HepG2 (cell line): ENCODE results near the gene PRSS8. TPM values are rescaled to one million over a fixed set of nuclear protein-coding genes. Genes with fewer than 3 reads are reported as not detected.

Experiments
- AHR ChIP-seq: IDR thresholded peaks from 2 replicates; pipeline ENCODE4 v1.6.1; 2018; ENCODE audit warnings: missing genetic modification reagents, missing compliant biosample characterization
- FOXO4 ChIP-seq: sonication (generic); formaldehyde crosslinking; conservative IDR thresholded peaks from 2 replicates; pipeline ENCODE4 v1.8.1; 2023; ENCODE audit warnings: missing genetic modification reagents
- GTF3A ChIP-seq: sonication (generic); formaldehyde crosslinking; conservative IDR thresholded peaks from 2 replicates; pipeline ENCODE4 v1.4.0; 2020; ENCODE audit warnings: mild to moderate bottlenecking, missing genetic modification reagents
- PBX3 ChIP-seq: sonication (generic); formaldehyde crosslinking; IDR thresholded peaks from 2 replicates; pipeline ENCODE4 v1.8.1; 2023; ENCODE audit warnings: missing genetic modification reagents, inconsistent platforms, borderline replicate concordance
- PITX1 ChIP-seq: sonication (generic); formaldehyde crosslinking; IDR thresholded peaks from 2 replicates; pipeline ENCODE4 v1.5.1; 2020; ENCODE audit warnings: mild to moderate bottlenecking, missing genetic modification reagents
- SMC3 ChIP-seq: IDR thresholded peaks from 2 replicates; pipeline ENCODE4 v1.6.1; 2011; ENCODE audit warnings: low read length, improper control_type of control experiment
- SOX6 ChIP-seq, 2 experiments: fragments of 450-650 bp in 1 of 2; sonication (generic) in 1 of 2; formaldehyde crosslinking in 1 of 2; IDR thresholded peaks; 2 replicates each; pipeline versions ENCODE4 v1.4.0 to v1.6.1; 2017 to 2020; ENCODE audit warnings: antibody characterized with exemption in 1 of 2, mild to moderate bottlenecking in 1 of 2, missing genetic modification reagents in 1 of 2
- TFAP4 ChIP-seq: sonication (generic); IDR thresholded peaks from 2 replicates; pipeline ENCODE4 v1.6.1; 2016; ENCODE audit warnings: low read depth, borderline replicate concordance
- THRA ChIP-seq: sonication (generic); formaldehyde crosslinking; IDR thresholded peaks from 2 replicates; pipeline ENCODE4 v1.4.0; 2020; ENCODE audit warnings: missing genetic modification reagents, borderline replicate concordance
- U2AF1 ChIP-seq: fragments of 200-400 bp; formaldehyde crosslinking; optimal IDR thresholded peaks from 2 replicates; pipeline ENCODE3; 2017; ENCODE audit warnings: mild to moderate bottlenecking, low read depth, low read length
- ZBTB3 ChIP-seq: sonication (generic); formaldehyde crosslinking; IDR thresholded peaks from 2 replicates; pipeline ENCODE4 v1.4.0; 2020; ENCODE audit warnings: low read depth, mild to moderate bottlenecking, moderate library complexity, missing genetic modification reagents, borderline replicate concordance
- ZFP62 ChIP-seq: sonication (generic); formaldehyde crosslinking; IDR thresholded peaks from 2 replicates; pipeline ENCODE4 v1.4.0; 2020; ENCODE audit warnings: missing genetic modification reagents
- ZNF138 ChIP-seq: sonication (generic); formaldehyde crosslinking; IDR thresholded peaks from 2 replicates; pipeline ENCODE4 v1.5.0; 2020; ENCODE audit warnings: mild to moderate bottlenecking, low read depth, missing genetic modification reagents
- ZNF232 ChIP-seq: sonication (generic); formaldehyde crosslinking; IDR thresholded peaks from 2 replicates; pipeline ENCODE4 v1.4.0; 2020; ENCODE audit warnings: missing genetic modification reagents, borderline replicate concordance
- ZNF34 ChIP-seq: sonication (generic); formaldehyde crosslinking; IDR thresholded peaks from 2 replicates; pipeline ENCODE4 v1.4.0; 2020; ENCODE audit warnings: mild to moderate bottlenecking, missing genetic modification reagents, borderline replicate concordance
- ZNF446 ChIP-seq: sonication (generic); formaldehyde crosslinking; IDR thresholded peaks from 2 replicates; pipeline ENCODE4 v1.5.0; 2020; ENCODE audit warnings: mild to moderate bottlenecking, missing genetic modification reagents
- ZNF574 ChIP-seq: sonication (generic); formaldehyde crosslinking; IDR thresholded peaks from 2 replicates; pipeline ENCODE4 v1.4.0; 2020; ENCODE audit warnings: missing genetic modification reagents
- ZNF704 ChIP-seq: sonication (generic); formaldehyde crosslinking; IDR thresholded peaks from 2 replicates; pipeline ENCODE4 v1.8.1; 2023; ENCODE audit warnings: mild to moderate bottlenecking, inconsistent platforms, moderate library complexity, missing genetic modification reagents, borderline replicate concordance
- polyA plus RNA-seq, 8 experiments: library from polyadenylated mRNA; depleted of rRNA in 3 of 8; stranded (reverse) in 7 of 8; unstranded in 1 of 8; fragments of >200 nt; fragmentation: Illumina TruSeq in 4 of 8; extraction: Trizol in 4 of 8; gene quantifications; 2 replicates each; pipeline versions ENCODE4 v1.2.1 to v1.2.3, GENCODE V29; 2011 to 2016; ENCODE audit warnings: low read depth in 4 of 8, missing spikeins in 1 of 8, mixed read lengths in 1 of 8; ENCODE audit not compliant: insufficient read depth in 1 of 8
- total RNA-seq, 5 experiments: library from RNA; depleted of rRNA; stranded (reverse); fragments of >200 nt; fragmentation: Illumina TruSeq; extraction: Trizol; gene quantifications; 2 replicates each; pipeline ENCODE4 v1.2.3, GENCODE V29; 2016; ENCODE audit warnings: low read depth in 1 of 5

PRSS8 gene
- total and polyA plus RNA-seq, 2 of the 13 experiments (the other 11 are each of a cell fraction or from before 2014, with no cell fraction given): 2.6 to 7.2 TPM

GRCh38 chr16:31108035-31108793, 27.3 kb downstream of the PRSS8 start, which contains the start of gene BCKDK (continued):
- TF ChIP-seq ZNF138 (peak; percentile 58; the same call in 1 of the 2 replicates), GTF3A (no peak), ZNF574 (CRISPR knock-in tag) (peak; percentile 92), SMC3 (no peak), ZBTB3 (CRISPR knock-in tag) (peak; percentile 76; the same call in 1 of the 2 replicates), AHR (CRISPR knock-in tag) (no peak; the same call in 1 of the 2 replicates), PITX1 (no peak), ZNF34 (no peak), ZNF446 (peak; percentile 97), PBX3 (0 out of 2 replicates have a peak, but pooled peaks have one; percentile 60), TFAP4 (peak; percentile 11; the same call in 1 of the 2 replicates), THRA (CRISPR knock-in tag) (peak; percentile 75), FOXO4 (CRISPR knock-in tag) (no peak), ZNF704 (CRISPR knock-in tag) (peak; percentile 66; the same call in 1 of the 2 replicates), SOX6 (IDR thresholded peaks at IDR 0.05) (no peak), SOX6 (CRISPR knock-in tag; IDR thresholded peaks at IDR 0.05) (no peak; the same call in 1 of the 2 replicates), ZNF232 (CRISPR knock-in tag) (peak; percentile 44; the same call in 1 of the 2 replicates), U2AF1 (no peak), ZFP62 (CRISPR knock-in tag) (no peak)
